ENCODE measurements around the gene TAPBP. TPM values are rescaled to one million over a fixed set of nuclear protein-coding genes. Genes with fewer than 3 reads are reported as not detected.

TAPBP gene
- total RNA-seq, 1 donor from 2014 or later, result 117 TPM

- H3K27me3 Mint-ChIP-seq (ENCODE audit: unreplicated experiment), result no peaks in the 10 kb centered on the region
- peak; percentile 96 for DNase-seq (ENCODE audit: extremely low spot score, unreplicated experiment)
- H3K27ac Mint-ChIP-seq (ENCODE audit: unreplicated experiment), result peak overlapping the region; percentile 100
- H3K4me3 Mint-ChIP-seq (ENCODE audit: unreplicated experiment), result peak overlapping the region; percentile 98
- peaks cover 19% of the 10 kb centered on the region for H3K36me3 Mint-ChIP-seq (ENCODE audit: unreplicated experiment)
- H3K4me1 Mint-ChIP-seq (ENCODE audit: unreplicated experiment), result peaks cover 30% of the 10 kb centered on the region
- TF ChIP-seq CTCF (IDR thresholded peaks at IDR 0.05), result peak; percentile 88
- H3K9me3 Mint-ChIP-seq (ENCODE audit: unreplicated experiment), result no peaks in the 10 kb centered on the region
Observed at GRCh38 chr6:33299237-33299944, 14.5 kb downstream of the TAPBP start.

- H3K4me1 Mint-ChIP-seq (ENCODE audit: unreplicated experiment), result peaks cover 30% of the 10 kb centered on the region
- no peaks in the 10 kb centered on the region for H3K27me3 Mint-ChIP-seq (ENCODE audit: unreplicated experiment)
- H3K4me3 Mint-ChIP-seq (ENCODE audit: unreplicated experiment), result peak within 1 kb of the TSS; percentile 98
- H3K9me3 Mint-ChIP-seq (ENCODE audit: unreplicated experiment), result no peaks in the 10 kb centered on the region
- peak within 1 kb of the TSS; percentile 100 for H3K27ac Mint-ChIP-seq (ENCODE audit: unreplicated experiment)
- H3K36me3 Mint-ChIP-seq (ENCODE audit: unreplicated experiment), result peaks cover 20% of the 10 kb centered on the region
- no peak for TF ChIP-seq CTCF (IDR thresholded peaks at IDR 0.05)
- DNase-seq (ENCODE audit: extremely low spot score, unreplicated experiment), result no peak
Observed at GRCh38 chr6:33298773-33299236, 15.1 kb downstream of the TAPBP start, which contains the start of gene RGL2. Gene RGL2, minus strand, starts transcription at chr6:33298942. Its CDS starts 332 bp downstream, at chr6:33298610.

GRCh38 chr6:33297956-33298772 lies 15.7 kb downstream of the TAPBP start:
- H3K27ac Mint-ChIP-seq (ENCODE audit: unreplicated experiment), result peak overlapping the region; percentile 100
- peak; percentile 15 for TF ChIP-seq CTCF (IDR thresholded peaks at IDR 0.05)

GRCh38 chr6:33297406-33297955 lies 16.4 kb downstream of the TAPBP start:
- H3K4me3 Mint-ChIP-seq (ENCODE audit: unreplicated experiment), result peak overlapping the region; percentile 98
- H3K27ac Mint-ChIP-seq (ENCODE audit: unreplicated experiment), result peak overlapping the region; percentile 100
- H3K4me1 Mint-ChIP-seq (ENCODE audit: unreplicated experiment), result peaks cover 30% of the 10 kb centered on the region
- peaks cover 15% of the 10 kb centered on the region for H3K36me3 Mint-ChIP-seq (ENCODE audit: unreplicated experiment)
- no peaks in the 10 kb centered on the region for H3K27me3 Mint-ChIP-seq (ENCODE audit: unreplicated experiment)
- TF ChIP-seq CTCF (IDR thresholded peaks at IDR 0.05), result no peak
- H3K9me3 Mint-ChIP-seq (ENCODE audit: unreplicated experiment), result no peaks in the 10 kb centered on the region
- DNase-seq (ENCODE audit: extremely low spot score, unreplicated experiment), result no peak

More at GRCh38 chr6:33297956-33298772, 15.7 kb downstream of the TAPBP start:
- peaks cover 17% of the 10 kb centered on the region for H3K36me3 Mint-ChIP-seq (ENCODE audit: unreplicated experiment)
- H3K4me3 Mint-ChIP-seq (ENCODE audit: unreplicated experiment), result peak overlapping the region; percentile 98
- no peaks in the 10 kb centered on the region for H3K9me3 Mint-ChIP-seq (ENCODE audit: unreplicated experiment)
- H3K4me1 Mint-ChIP-seq (ENCODE audit: unreplicated experiment), result peaks cover 30% of the 10 kb centered on the region
- no peaks in the 10 kb centered on the region for H3K27me3 Mint-ChIP-seq (ENCODE audit: unreplicated experiment)
- no peak for DNase-seq (ENCODE audit: extremely low spot score, unreplicated experiment)
